ENCODE results near the gene HADHB. TPM values are rescaled to one million over a fixed set of nuclear protein-coding genes. Genes with fewer than 3 reads are reported as not detected.

The HADHB gene
- 10 to 100 TPM; 70.2 to 73.2 TPM for total RNA-seq

DNA sequence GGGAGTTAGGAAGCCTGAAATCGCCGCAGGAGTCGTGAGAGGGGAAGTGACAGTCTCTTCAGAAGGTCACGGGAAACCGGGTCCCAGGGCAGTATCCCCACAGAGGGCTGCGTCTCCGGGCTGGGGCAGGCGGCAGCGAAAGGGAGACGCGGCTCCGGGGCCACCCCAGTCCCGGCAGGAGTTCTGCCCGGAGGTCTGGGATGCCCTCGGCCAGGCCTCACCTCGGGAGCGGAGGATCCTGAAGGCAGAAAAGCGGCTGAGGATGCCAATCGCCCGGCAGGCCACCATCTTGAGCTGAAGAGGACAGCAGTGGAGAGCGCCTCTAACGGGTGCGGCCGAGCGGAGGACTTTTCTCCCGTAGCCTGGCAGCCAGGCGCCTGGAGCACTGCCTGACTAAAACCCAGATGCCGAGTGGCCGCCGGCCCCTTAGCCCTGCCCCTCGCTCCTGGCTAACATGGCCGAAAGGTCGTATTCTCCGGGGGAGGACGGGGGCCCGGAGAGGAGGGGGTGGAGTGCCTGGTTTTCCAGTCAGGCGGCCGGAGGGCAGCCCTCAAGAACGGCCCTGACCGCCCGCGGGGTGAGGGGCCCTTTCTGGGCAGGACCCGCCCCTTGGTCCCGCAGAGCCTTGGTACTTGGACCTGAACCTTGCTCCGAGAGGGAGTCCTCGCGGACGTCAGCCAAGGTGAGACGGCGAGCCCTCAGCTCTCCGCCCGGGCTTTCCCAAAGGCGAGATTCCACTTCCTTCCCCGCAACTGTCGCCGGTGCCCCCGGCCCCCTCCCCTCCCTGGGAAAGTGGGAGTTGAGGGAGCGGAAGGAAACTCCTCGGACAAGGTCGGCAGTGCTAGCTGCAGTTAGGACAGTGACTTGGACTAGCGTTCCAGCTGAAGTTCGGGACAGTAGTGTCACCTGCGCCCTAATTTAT lies at the start of gene HADHB, which contains the start of gene HADHA:
TSS of gene HADHB (plus strand) at position 631 of the 922 bp plus-strand sequence. CDS start 9,316 bp downstream, outside the sequence.
TSS of gene HADHA (minus strand) at position 324 of the 922 bp plus-strand sequence. CDS start at position 288, 36 bp downstream.
- H3K9me3 Mint-ChIP-seq, result no peaks in the 10 kb centered on the region
- DNase-seq, result peak; percentile 86
- peaks cover 54% of the 10 kb centered on the region for H3K4me1 Mint-ChIP-seq
- H3K27me3 Mint-ChIP-seq, result no peaks in the 10 kb centered on the region
- peaks cover 5% of the 10 kb centered on the region for H3K36me3 Mint-ChIP-seq
- H3K27ac Mint-ChIP-seq, result peak within 1 kb of the TSS; percentile 99
- H3K4me3 Mint-ChIP-seq, result peak within 1 kb of the TSS; percentile 96

DNA sequence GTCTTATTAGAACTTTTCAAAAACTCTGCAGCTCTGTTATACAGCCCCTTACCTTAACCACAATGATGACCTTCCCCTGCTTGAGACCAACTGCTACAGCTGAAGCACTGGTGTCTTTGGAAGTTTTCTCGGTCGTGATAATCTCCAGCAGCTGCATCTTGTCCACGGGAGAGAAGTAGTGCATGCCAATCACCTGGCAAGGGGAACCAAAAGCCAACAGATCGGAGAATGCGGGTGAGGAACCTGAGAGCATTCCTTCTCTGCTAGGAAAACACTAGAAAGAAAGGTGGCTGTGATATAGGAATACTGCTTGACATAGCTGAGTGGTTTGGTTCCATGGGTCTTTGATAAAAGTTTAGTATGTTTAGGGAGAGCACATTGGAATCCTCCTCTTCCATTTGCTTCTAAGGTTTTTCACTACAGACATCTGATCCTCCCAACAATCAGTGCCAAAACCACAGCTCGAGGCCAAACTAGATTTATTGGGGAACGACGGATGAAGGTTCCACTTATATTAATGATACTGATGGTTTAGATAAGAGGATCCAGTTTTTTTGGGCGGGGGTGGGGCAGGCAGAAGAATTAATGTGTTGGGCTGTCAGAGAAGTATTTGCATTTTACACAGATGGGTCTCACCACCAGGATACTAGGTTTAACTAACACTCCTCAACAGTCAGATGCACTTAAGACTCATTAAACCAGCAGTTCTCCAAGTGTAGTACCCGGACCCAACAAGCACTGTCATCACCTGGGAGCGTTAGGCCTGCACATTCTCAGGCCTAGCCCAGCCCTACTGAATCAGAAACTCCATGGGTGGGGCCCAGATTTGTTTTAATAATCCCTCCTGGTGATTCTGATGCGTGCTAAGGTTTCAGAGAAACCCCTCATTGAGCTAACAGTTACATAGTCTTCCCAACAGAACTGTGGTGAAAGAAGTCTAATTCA lies 49.4 kb upstream of the HADHB start:
- no peaks in the 10 kb centered on the region for H3K4me1 Mint-ChIP-seq
- H3K9me3 Mint-ChIP-seq, result no peaks in the 10 kb centered on the region
- H3K4me3 Mint-ChIP-seq, result no peak overlapping the region
- peaks cover 13% of the 10 kb centered on the region for H3K36me3 Mint-ChIP-seq
- DNase-seq, result no peak
- no peak overlapping the region for H3K27ac Mint-ChIP-seq
- no peaks in the 10 kb centered on the region for H3K27me3 Mint-ChIP-seq

DNA sequence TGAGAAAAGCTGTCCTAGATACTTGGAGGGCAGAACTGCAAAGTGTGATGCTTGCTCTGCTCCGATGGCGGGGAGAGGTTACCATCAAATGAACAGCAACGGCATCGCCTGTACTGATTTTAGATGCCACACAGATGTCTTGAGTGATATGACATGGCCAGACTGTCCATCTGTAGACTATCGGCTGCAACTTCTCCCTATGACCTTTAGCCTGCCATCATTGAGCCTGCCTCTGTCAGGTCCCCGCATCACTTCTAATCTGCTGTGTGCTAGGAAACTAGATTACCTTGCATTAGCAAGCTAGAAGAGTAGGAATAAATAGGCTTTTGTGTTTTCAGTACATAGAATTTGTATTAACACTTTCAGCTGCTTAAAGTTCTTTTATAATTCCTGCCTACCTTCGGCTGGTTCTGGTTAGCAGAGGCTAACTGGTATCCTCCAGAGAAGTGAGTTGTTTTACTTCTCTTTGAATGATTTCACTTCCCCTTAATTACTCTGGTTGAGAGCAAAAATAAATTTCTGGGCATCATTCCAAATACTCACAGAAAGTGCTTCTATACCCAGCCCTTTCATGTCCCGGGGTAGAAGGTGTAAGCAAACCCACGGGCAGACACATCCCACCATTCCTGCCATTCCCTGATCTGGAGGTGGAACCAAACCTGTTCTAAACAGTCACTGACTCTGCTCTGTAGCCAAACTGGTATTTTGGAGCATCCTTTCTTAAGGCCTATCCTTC lies 47.9 kb upstream of the HADHB start:
- no peaks in the 10 kb centered on the region for H3K27me3 Mint-ChIP-seq
- no peak for DNase-seq
- H3K4me1 Mint-ChIP-seq, result no peaks in the 10 kb centered on the region
- H3K36me3 Mint-ChIP-seq, result peaks cover 16% of the 10 kb centered on the region
- no peaks in the 10 kb centered on the region for H3K9me3 Mint-ChIP-seq
- H3K4me3 Mint-ChIP-seq, result no peak overlapping the region
- H3K27ac Mint-ChIP-seq, result no peak overlapping the region

DNA sequence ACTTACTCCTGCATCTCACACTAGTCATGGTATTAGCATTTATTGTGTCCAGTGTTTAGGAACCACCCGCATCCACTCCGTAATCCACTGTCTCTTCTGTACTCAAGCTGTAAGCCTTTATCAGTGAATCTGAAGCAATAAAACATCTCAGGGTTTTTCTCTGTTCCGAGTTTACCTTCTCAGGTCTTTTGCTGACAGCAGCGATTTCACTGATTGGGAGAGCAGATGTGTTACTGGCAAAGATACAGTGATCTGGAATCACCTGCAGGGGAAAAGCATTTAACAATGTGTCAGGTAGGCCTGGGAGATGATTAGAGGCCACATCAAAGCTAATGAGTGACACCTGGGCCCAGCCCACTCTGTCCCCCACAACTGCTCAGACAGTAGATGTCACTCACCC lies 47.2 kb upstream of the HADHB start:
- Mint-ChIP-seq H3K27ac (no peak overlapping the region), H3K36me3 (peaks cover 19% of the 10 kb centered on the region), H3K4me1 (no peaks in the 10 kb centered on the region), H3K9me3 (no peaks in the 10 kb centered on the region), H3K4me3 (no peak overlapping the region), H3K27me3 (no peaks in the 10 kb centered on the region)
- no peak for DNase-seq

DNA sequence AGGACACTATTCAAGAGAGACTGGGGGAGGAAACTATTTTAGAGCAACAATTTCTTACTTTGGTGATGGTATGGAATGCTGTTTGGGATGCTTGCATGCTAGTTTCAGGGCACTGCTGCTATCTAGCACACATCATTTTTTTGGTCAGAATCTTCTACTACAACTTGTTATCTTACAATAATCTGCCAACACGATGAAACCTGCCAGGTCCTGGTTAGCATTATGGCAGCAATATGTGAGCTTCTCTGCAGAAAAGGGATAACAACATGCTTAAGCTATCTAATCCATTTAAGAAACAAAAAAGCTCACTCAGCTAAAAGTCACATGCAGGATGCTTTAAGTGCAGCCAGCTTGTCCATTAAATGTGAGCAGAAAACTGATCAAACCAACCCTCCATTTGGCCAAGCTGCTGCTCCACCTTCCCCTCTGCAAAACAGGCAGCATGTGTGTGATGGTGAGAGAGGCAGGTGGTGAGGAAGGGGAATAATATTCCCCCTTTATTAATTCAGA lies 41.7 kb upstream of the HADHB start:
- H3K27ac Mint-ChIP-seq, result no peak overlapping the region
- DNase-seq, result no peak
- H3K9me3 Mint-ChIP-seq, result no peaks in the 10 kb centered on the region
- no peaks in the 10 kb centered on the region for H3K4me1 Mint-ChIP-seq
- no peak overlapping the region for H3K4me3 Mint-ChIP-seq
- H3K36me3 Mint-ChIP-seq, result peaks cover 10% of the 10 kb centered on the region
- H3K27me3 Mint-ChIP-seq, result no peaks in the 10 kb centered on the region

DNA sequence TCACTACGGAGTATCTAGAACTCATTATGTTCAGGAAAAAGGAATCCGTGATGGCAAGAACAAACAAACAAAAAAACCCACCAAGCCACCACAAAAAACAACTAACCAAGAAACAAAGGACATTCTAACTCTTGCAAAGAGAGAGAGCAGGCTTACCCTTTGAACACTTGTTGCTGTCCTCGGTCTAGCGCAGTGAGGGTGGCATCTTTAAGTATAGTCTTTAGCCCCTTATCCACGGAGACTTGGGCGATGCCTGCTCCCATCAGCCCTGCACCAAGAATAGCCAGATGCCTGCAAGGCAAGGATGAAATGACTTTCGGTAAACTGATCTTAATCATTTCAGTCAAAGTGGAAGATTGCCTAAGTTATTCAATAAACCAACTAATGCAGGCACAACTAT lies 40.8 kb upstream of the HADHB start:
- Mint-ChIP-seq H3K4me1 (no peaks in the 10 kb centered on the region), H3K27ac (no peak overlapping the region), H3K4me3 (no peak overlapping the region), H3K9me3 (no peaks in the 10 kb centered on the region), H3K27me3 (no peaks in the 10 kb centered on the region), H3K36me3 (peaks cover 6% of the 10 kb centered on the region)
- no peak for DNase-seq

DNA sequence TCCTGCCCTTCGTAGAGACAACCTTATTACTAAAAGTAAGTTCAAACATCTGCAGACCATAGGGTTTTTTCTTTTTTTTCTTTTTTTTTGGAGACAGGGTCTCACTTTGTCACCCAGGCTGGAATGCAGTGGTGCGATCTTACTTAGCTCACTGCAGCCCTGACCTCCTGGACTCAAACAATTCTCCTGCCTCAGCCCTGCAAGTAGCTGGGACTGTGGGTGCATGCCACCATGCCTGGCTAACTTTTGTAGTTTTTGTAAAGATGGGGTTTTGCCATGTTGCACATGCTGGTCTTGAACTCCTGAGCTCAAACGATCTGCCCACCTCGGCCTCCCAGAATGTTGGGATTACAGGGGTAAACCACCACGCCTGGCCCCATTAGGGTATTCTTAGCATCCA lies 32.7 kb upstream of the HADHB start:
- Mint-ChIP-seq H3K9me3 (no peaks in the 10 kb centered on the region), H3K4me1 (no peaks in the 10 kb centered on the region), H3K4me3 (no peak overlapping the region), H3K27me3 (no peaks in the 10 kb centered on the region), H3K27ac (no peak overlapping the region), H3K36me3 (peaks cover 10% of the 10 kb centered on the region)
- no peak for DNase-seq

DNA sequence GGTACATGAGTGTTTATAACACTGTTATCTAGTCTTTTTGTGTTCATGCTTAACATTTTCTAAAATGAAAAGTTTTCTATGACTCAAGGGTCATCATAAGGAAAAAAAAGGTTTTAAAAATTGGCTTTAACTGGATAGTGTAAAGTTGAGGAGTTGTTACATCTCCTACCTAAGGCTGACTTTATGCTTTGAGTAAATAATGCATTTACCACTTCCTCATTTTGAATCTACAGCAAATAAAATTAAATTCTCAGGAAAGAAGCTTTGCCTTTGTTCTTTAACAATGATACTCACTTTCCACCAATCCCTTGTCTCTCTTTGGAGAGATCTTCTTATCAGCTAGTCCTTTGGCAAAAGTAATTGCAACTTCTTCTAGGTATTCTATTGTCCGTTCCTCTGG lies 30.0 kb upstream of the HADHB start:
- Mint-ChIP-seq H3K9me3 (no peaks in the 10 kb centered on the region), H3K4me3 (no peak overlapping the region), H3K27ac (no peak overlapping the region), H3K36me3 (peaks cover 26% of the 10 kb centered on the region), H3K4me1 (no peaks in the 10 kb centered on the region), H3K27me3 (no peaks in the 10 kb centered on the region)
- DNase-seq, result no peak

DNA sequence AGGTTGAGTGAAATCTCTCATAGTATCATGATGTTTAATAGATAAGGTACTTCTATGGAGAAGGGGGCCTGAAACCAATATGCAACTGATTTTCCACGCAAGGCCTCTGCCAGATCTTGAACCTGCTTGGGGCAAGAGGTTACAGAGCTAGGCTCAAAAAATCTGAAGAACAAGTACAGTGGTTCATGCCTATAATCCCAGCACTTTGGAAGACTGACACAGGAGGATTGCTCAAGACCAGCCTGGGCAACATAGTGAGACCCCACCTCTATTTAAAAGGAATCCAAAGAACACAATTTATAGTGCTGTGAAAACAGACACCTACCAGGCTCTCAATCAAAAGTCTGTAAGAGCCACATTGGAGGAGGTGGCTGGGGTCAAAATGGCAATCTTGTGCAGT lies 28.9 kb upstream of the HADHB start:
- Mint-ChIP-seq H3K27ac (no peak overlapping the region), H3K4me1 (no peaks in the 10 kb centered on the region), H3K27me3 (no peaks in the 10 kb centered on the region), H3K9me3 (no peaks in the 10 kb centered on the region), H3K4me3 (no peak overlapping the region), H3K36me3 (peaks cover 26% of the 10 kb centered on the region)
- no peak for DNase-seq

DNA sequence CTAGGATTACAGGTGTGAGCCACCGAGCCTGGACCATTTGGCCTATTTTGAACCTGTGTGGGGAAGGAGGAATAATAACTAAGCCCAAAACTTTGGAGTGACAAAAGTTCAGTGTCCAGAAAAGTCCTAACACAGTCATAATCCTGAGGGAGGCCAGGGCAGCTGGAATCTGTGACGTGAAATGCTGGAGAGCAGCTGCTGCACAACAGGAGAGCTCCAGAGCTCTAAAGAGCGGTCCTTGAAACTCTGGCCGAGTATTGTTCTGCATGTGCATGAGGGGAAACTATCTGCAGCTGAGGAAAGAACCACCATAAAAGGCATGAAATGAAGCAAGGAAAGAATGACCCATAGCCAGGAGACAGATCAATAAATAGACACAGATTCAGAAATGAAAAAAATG lies 28.2 kb upstream of the HADHB start:
- Mint-ChIP-seq H3K4me1 (no peaks in the 10 kb centered on the region), H3K36me3 (peaks cover 26% of the 10 kb centered on the region), H3K9me3 (no peaks in the 10 kb centered on the region), H3K27me3 (no peaks in the 10 kb centered on the region), H3K4me3 (no peak overlapping the region), H3K27ac (no peak overlapping the region)
- DNase-seq, result no peak

DNA sequence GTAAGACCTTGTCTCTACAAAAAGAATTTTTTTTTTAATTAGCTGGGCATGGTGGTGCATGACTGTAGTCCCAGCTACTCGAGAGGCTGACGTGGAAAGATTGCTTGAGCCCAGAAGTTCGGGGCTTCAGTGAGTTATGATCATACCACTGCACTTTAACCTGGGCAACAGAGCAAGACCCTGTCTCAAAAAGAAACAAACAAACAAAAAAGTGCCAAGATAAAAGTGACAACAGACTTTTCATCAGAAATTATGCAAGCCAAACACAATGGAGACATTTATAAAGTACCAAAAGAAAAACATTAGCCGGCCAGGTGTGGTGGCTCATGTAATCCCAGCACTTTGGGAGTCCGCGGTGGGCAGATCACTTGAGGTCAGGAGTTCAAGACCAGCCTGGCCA lies 27.0 kb upstream of the HADHB start:
- Mint-ChIP-seq H3K27ac (no peak overlapping the region), H3K4me3 (no peak overlapping the region), H3K27me3 (no peaks in the 10 kb centered on the region), H3K36me3 (peaks cover 26% of the 10 kb centered on the region), H3K9me3 (no peaks in the 10 kb centered on the region), H3K4me1 (no peaks in the 10 kb centered on the region)
- DNase-seq, result no peak

DNA sequence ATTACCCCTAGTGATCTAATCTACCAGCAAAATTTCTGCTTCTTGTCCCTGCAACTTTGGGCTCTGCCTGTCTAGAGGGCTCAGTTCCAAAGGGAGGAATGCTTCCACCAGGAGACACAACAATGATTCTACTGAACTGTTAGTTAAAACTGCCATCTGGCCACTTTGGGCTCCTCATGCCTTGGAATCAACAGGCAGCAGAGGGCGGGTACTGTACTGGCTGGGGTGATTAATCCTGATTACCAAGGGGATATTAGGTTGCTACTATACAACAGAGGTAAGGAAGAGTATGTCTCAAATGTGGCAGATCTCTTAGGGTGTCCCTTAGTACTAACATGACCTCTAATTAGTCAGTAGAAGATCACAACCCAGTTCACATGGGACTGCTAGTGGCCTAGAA lies 21.7 kb upstream of the HADHB start:
- Mint-ChIP-seq H3K4me1 (no peaks in the 10 kb centered on the region), H3K9me3 (peaks cover 2% of the 10 kb centered on the region), H3K27ac (no peak overlapping the region), H3K4me3 (no peak overlapping the region), H3K36me3 (peaks cover 34% of the 10 kb centered on the region), H3K27me3 (no peaks in the 10 kb centered on the region)
- DNase-seq, result no peak

DNA sequence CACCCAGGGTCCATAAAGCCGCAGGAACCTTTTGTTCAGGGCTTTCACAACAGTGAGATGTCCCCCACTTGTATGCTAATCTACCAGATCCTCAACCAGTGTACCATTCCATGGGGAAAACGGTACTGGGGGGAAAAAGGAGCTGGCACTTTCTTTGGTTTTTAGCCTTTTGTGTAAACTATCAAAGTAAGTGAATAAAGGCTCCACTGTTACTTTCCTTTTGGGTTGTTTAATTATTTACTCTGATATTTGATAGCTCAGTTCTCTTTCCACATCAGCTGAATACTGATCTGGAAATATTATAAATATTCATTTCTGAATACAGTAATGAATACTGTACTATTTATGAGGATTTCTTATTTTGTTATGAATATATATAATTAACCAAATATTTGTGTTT lies 20.6 kb upstream of the HADHB start:
- H3K4me1 Mint-ChIP-seq, result no peaks in the 10 kb centered on the region
- H3K27ac Mint-ChIP-seq, result no peak overlapping the region
- DNase-seq, result no peak
- peaks cover 2% of the 10 kb centered on the region for H3K9me3 Mint-ChIP-seq
- no peak overlapping the region for H3K4me3 Mint-ChIP-seq
- H3K36me3 Mint-ChIP-seq, result peaks cover 36% of the 10 kb centered on the region
- no peaks in the 10 kb centered on the region for H3K27me3 Mint-ChIP-seq

DNA sequence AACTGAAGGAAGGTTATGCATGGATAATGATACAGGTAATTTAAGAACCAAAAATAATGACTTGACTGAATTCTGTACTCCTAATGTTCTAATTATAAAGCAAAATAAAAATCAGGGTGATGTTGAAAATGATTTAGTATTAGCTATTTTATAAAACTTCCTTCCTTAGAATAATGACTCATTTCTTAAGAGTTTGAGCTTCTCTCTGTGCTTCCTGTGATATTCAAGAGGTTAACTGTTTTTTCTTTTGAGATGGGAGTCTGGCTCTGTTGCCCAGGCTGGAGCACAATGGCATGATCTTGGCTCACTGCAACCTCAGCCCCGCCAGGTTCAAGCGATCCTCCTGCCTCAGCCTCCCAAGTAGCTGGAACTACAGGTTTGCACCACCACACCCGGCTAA lies 15.1 kb upstream of the HADHB start:
- Mint-ChIP-seq H3K4me3 (no peak overlapping the region), H3K9me3 (peaks cover 2% of the 10 kb centered on the region), H3K27me3 (no peaks in the 10 kb centered on the region), H3K36me3 (peaks cover 44% of the 10 kb centered on the region), H3K4me1 (no peaks in the 10 kb centered on the region), H3K27ac (no peak overlapping the region)
- no peak for DNase-seq
